NT2/D1 (cell line): Measurements from ENCODE around the gene USH1C.

Experiments
- SUZ12 ChIP-seq: IDR thresholded peaks from 2 replicates; pipeline ENCODE4 v1.6.1; 2011; ENCODE audit not compliant: insufficient read length, insufficient read depth; ENCODE audit errors: extremely low read depth
- YY1 ChIP-seq: IDR thresholded peaks from 2 replicates; pipeline ENCODE4 v1.6.1; 2011; ENCODE audit not compliant: insufficient read length, insufficient read depth
- ZNF274 ChIP-seq: IDR thresholded peaks from 2 replicates; pipeline ENCODE4 v1.6.1; 2011; ENCODE audit warnings: mild to moderate bottlenecking, low read depth, low read length

GRCh38 chr11:17496406-17496805, 47.8 kb downstream of the USH1C start:
- no peak for TF ChIP-seq ZNF274
- TF ChIP-seq SUZ12 = no peak
- TF ChIP-seq YY1 = no peak
